NCI-H1105 treated with DMSO at 0.1 percent for 48 hours (cell line): ENCODE data around the gene ZDHHC7.
"Not testable (repeated sequence)": the region's sequence is repeated elsewhere in the genome, so short reads cannot be mapped to it uniquely, and the experiment has no call there.

Experiments used
- DNase-seq: peaks from one replicate; lab custom pipeline; 2025; lab: John Stamatoyannopoulos, UW

The ZDHHC7 gene

GRCh38 chr16:84938616-84939015 lies 72.7 kb downstream of the ZDHHC7 start:
- not testable (repeated sequence) for DNase-seq

- no peak for DNase-seq
These were observed 73.9 kb downstream of the ZDHHC7 start for GRCh38 chr16:84937196-84938005.

- no peak for DNase-seq
These were observed 77.3 kb downstream of the ZDHHC7 start for GRCh38 chr16:84933774-84934631.

- DNase-seq: no peak
These were observed 78.7 kb downstream of the ZDHHC7 start for GRCh38 chr16:84932681-84933080.

- no peak for DNase-seq
These were observed 79.8 kb downstream of the ZDHHC7 start for GRCh38 chr16:84931506-84931905.

GRCh38 chr16:84931107-84931494 lies 80.2 kb downstream of the ZDHHC7 start:
- no peak for DNase-seq

- no peak for DNase-seq
These were observed 80.8 kb downstream of the ZDHHC7 start for GRCh38 chr16:84930298-84931106.

- DNase-seq: no peak
These were observed 81.7 kb downstream of the ZDHHC7 start for GRCh38 chr16:84929421-84930297.

GRCh38 chr16:84928679-84929420 lies 82.5 kb downstream of the ZDHHC7 start:
- no peak for DNase-seq

- no peak for DNase-seq
These were observed 83.4 kb downstream of the ZDHHC7 start for GRCh38 chr16:84927621-84928591.

- no peak for DNase-seq
These were observed 84.9 kb downstream of the ZDHHC7 start for GRCh38 chr16:84926462-84926861.

GRCh38 chr16:84925773-84926372 lies 85.5 kb downstream of the ZDHHC7 start:
- no peak for DNase-seq

GRCh38 chr16:84925092-84925772 lies 86.1 kb downstream of the ZDHHC7 start:
- DNase-seq: peak; percentile 10

- DNase-seq: no peak
These were observed 86.8 kb downstream of the ZDHHC7 start for GRCh38 chr16:84924331-84925091.
